ENCODE results near the gene VPS52.
A peak's percentile ranks its signal among the peaks of the same experiment; 100 is the strongest.

VPS52 gene, protein sequence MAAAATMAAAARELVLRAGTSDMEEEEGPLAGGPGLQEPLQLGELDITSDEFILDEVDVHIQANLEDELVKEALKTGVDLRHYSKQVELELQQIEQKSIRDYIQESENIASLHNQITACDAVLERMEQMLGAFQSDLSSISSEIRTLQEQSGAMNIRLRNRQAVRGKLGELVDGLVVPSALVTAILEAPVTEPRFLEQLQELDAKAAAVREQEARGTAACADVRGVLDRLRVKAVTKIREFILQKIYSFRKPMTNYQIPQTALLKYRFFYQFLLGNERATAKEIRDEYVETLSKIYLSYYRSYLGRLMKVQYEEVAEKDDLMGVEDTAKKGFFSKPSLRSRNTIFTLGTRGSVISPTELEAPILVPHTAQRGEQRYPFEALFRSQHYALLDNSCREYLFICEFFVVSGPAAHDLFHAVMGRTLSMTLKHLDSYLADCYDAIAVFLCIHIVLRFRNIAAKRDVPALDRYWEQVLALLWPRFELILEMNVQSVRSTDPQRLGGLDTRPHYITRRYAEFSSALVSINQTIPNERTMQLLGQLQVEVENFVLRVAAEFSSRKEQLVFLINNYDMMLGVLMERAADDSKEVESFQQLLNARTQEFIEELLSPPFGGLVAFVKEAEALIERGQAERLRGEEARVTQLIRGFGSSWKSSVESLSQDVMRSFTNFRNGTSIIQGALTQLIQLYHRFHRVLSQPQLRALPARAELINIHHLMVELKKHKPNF

DNA sequence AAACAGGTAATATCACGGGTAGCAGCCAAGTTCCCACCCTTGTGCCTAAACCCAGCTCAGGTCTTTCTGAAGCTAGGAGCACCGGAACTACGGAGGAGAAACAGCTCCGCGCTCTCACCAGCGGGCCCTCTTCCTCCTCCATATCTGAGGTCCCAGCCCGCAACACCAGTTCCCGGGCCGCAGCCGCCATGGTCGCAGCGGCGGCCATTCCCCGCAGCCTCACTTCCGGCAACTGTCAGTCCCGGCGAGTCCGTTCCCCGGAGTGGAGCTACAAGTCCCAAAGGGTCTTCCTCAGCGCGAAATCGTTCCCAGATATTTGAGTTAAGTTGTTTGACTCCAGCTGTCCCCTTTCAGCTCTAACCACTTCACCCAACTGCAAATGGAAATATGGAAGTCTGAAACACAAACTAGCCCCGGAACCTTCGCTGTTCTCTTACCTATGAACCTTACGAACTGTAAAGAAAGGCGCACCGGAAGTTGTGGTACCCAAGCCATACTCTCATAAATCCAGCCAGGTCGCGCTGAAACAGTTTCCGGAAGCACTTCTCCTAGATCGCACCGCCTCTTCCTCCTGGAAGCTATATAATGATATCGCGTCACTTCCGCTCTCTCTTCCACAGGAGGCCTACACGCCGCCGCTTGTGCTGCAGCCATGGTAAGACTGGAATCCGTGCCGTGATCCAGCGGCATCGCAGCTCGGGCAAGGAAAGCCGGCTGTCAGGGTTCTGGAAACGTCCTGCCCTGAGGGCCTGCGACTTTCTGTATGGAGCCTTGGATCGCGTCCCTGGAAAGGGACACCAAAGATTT is at the start of gene VPS52, which contains the start of gene RPS18:
TSS of gene VPS52 (minus strand) at position 409 of the 807 bp plus-strand sequence. CDS start at position 208, 201 bp downstream.
TSS of gene RPS18 (plus strand) at position 608 of the 807 bp plus-strand sequence. CDS start at position 653, 45 bp downstream.
- Histone ChIP-seq H2AFZ (peak within 1 kb of the TSS; percentile 97), H3K4me3 (ENCODE audit: low read depth, low read length) (peak within 1 kb of the TSS; percentile 86), H3K79me2 (peaks cover 6% of the 10 kb centered on the region), H3K36me3 (ENCODE audit: control insufficient read depth, insufficient read depth, low read length) (no peaks in the 10 kb centered on the region), H3K4me1 (peaks cover 6% of the 10 kb centered on the region), H3K9me3 (ENCODE audit: control insufficient read depth, low read length) (no peaks in the 10 kb centered on the region), H3K27me3 (ENCODE audit: control insufficient read depth, insufficient read depth, low read length) (no peaks in the 10 kb centered on the region), H3K9ac (peak within 1 kb of the TSS; percentile 91), H3K4me2 (ENCODE audit: low read length) (peak within 1 kb of the TSS; percentile 84), H3K27ac (peak within 1 kb of the TSS; percentile 97)
- TF ChIP-seq, protein P1, sequence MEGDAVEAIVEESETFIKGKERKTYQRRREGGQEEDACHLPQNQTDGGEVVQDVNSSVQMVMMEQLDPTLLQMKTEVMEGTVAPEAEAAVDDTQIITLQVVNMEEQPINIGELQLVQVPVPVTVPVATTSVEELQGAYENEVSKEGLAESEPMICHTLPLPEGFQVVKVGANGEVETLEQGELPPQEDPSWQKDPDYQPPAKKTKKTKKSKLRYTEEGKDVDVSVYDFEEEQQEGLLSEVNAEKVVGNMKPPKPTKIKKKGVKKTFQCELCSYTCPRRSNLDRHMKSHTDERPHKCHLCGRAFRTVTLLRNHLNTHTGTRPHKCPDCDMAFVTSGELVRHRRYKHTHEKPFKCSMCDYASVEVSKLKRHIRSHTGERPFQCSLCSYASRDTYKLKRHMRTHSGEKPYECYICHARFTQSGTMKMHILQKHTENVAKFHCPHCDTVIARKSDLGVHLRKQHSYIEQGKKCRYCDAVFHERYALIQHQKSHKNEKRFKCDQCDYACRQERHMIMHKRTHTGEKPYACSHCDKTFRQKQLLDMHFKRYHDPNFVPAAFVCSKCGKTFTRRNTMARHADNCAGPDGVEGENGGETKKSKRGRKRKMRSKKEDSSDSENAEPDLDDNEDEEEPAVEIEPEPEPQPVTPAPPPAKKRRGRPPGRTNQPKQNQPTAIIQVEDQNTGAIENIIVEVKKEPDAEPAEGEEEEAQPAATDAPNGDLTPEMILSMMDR (IDR thresholded peaks at IDR 0.05), result no peak

DNA sequence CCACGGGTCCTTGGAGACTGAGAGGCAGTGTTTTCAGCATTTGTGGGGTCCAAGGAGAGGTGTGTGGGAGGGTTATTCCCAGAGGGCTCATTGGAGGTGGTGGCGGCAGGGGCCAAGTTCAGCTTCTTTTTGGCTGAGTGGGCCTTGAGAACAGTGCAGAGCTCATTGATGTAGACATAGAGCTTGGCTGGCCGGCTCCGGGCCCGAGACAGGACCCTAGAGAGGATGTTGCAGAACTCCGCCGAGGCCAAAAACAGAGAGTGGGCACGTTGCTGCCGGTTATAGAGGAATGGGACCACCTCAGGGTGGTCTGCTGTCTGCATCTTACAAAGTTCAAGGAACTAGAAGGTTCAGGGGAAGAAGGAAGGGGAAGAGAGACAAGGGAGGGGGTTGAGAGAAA is 49.6 kb upstream of the VPS52 start:
- Histone ChIP-seq H3K9ac (no peak overlapping the region), H2AFZ (no peak overlapping the region), H3K79me2 (peaks cover 7% of the 10 kb centered on the region), H3K27me3 (ENCODE audit: control insufficient read depth, insufficient read depth, low read length) (no peaks in the 10 kb centered on the region), H3K36me3 (ENCODE audit: control insufficient read depth, insufficient read depth, low read length) (no peaks in the 10 kb centered on the region), H3K4me1 (peaks cover 44% of the 10 kb centered on the region), H3K4me2 (ENCODE audit: low read length) (peak overlapping the region; percentile 54), H3K27ac (peak overlapping the region; percentile 86), H3K4me3 (ENCODE audit: low read depth, low read length) (peak overlapping the region; percentile 11), H3K9me3 (ENCODE audit: control insufficient read depth, low read length) (no peaks in the 10 kb centered on the region)
- TF ChIP-seq, protein P1 (IDR thresholded peaks at IDR 0.05), result no peak

DNA sequence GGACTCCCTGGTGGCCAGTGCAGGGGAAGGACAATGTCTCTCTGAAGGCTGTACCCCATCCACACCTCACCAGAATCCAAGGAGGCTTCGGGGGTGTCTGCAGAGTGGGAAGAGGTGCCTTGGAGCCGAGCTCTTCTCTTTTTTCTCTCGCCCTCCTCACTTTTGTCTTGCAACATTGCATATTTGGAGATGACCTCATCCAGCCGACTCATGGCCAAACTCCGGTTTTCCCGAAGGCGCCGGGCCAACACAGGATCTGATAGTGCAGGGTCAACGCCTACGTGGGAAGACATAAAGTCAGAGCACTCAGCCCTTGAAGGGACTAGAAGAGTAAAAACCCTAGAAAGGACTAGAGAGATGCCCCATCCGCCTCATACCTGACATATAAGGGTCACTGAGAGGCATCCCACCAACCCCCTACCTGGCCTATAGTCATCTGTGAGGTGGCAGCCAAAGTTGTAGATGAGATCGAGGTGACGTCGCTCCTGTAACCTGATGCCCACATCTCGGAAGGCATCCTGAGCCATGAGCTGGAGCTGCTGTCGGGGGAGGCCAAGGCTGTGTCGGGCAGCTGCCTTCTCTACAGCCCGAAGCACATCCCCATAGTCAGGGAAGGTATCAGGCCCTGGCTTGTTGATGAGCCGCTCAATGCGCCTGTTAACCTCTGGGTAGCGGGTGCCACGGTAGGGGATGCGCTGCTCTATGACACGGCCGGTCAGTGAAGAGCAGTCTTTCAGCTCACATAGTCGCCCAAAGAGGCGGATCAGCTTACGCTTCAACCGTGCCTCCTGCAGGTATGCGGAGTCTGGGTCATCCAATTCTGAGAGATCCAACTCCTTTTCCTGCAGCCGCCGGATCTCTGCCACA is 48.9 kb upstream of the VPS52 start:
- peaks cover 7% of the 10 kb centered on the region for H3K79me2 ChIP-seq
- H2AFZ ChIP-seq, result peak overlapping the region; percentile 3
- TF ChIP-seq, protein P1 (IDR thresholded peaks at IDR 0.05), result no peak
- peak overlapping the region; percentile 11 for H3K4me3 ChIP-seq (ENCODE audit: low read depth, low read length)
- H3K27ac ChIP-seq, result peak overlapping the region; percentile 86
- peak overlapping the region; percentile 54 for H3K4me2 ChIP-seq (ENCODE audit: low read length)
- no peaks in the 10 kb centered on the region for H3K9me3 ChIP-seq (ENCODE audit: control insufficient read depth, low read length)
- peaks cover 44% of the 10 kb centered on the region for H3K4me1 ChIP-seq
- H3K9ac ChIP-seq, result no peak overlapping the region
- H3K27me3 ChIP-seq (ENCODE audit: control insufficient read depth, insufficient read depth, low read length), result no peaks in the 10 kb centered on the region
- no peaks in the 10 kb centered on the region for H3K36me3 ChIP-seq (ENCODE audit: control insufficient read depth, insufficient read depth, low read length)

DNA sequence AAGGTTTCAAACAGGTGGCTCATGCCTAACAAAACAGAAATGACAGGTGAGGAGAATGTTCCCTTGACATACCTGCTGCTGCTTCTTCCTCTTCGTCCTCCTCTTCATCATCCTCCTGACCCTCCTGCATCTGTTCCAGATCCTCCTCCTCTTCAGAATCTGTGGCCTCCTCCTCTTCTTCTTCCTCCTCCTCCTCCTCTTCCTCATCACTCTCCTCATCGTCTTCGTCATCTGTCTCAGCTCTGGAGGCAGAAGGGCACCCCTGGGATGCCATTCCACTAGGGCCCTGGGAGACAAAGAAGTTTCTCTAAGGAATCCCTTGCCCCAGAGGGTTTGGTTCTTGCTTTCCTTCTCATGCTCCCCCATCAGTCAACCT is 48.3 kb upstream of the VPS52 start:
- Histone ChIP-seq H3K27me3 (ENCODE audit: control insufficient read depth, insufficient read depth, low read length) (no peaks in the 10 kb centered on the region), H3K27ac (peak overlapping the region; percentile 86), H3K4me3 (ENCODE audit: low read depth, low read length) (peak overlapping the region; percentile 11), H3K79me2 (peaks cover 7% of the 10 kb centered on the region), H2AFZ (no peak overlapping the region), H3K4me2 (ENCODE audit: low read length) (peak overlapping the region; percentile 54), H3K9ac (no peak overlapping the region), H3K36me3 (ENCODE audit: control insufficient read depth, insufficient read depth, low read length) (no peaks in the 10 kb centered on the region), H3K9me3 (ENCODE audit: control insufficient read depth, low read length) (no peaks in the 10 kb centered on the region), H3K4me1 (peaks cover 47% of the 10 kb centered on the region)
- TF ChIP-seq, protein P1 (IDR thresholded peaks at IDR 0.05), result no peak

Measured in parathyroid adenoma (tissue), 2 donors.